Mesenchymal stem cell (in vitro differentiated cells and primary cell): ENCODE measurements around the gene CEBPB.

ENCODE experiments used
- DNase-seq: peaks from one replicate; pipeline ENCODE4 v3.0.0-alpha.2; 2013
- H2AFZ ChIP-seq: one replicate; pipeline ENCODE4 v1.6.1; 2013; ENCODE audit warnings: low read depth, mild to moderate bottlenecking, control low read depth, inconsistent platforms, low read length, moderate library complexity
- H2AK5ac ChIP-seq: 2 replicates; pipeline ENCODE4 v1.6.1; 2013; ENCODE audit warnings: low read length, moderate library complexity, mild to moderate bottlenecking, inconsistent platforms; ENCODE audit not compliant: severe bottlenecking
- H2BK120ac ChIP-seq: one replicate; pipeline ENCODE4 v1.6.1; 2013; ENCODE audit warnings: low read depth, mild to moderate bottlenecking, inconsistent platforms, low read length, moderate library complexity
- H2BK12ac ChIP-seq, 2 experiments: one replicate each; pipeline ENCODE4 v1.6.1; 2013; ENCODE audit warnings: inconsistent platforms in 2 of 2, low read length in 2 of 2, mild to moderate bottlenecking in 2 of 2, moderate library complexity in 2 of 2, control low read depth in 1 of 2
- H2BK15ac ChIP-seq: one replicate; pipeline ENCODE4 v1.6.1; 2013; ENCODE audit warnings: mild to moderate bottlenecking, low read depth, inconsistent platforms; ENCODE audit not compliant: poor library complexity, severe bottlenecking
- H2BK5ac ChIP-seq: 2 replicates; pipeline ENCODE4 v1.6.1; 2013; ENCODE audit warnings: low read depth, mild to moderate bottlenecking, low read length, control low read depth, inconsistent platforms; ENCODE audit not compliant: poor library complexity, severe bottlenecking
- H3K14ac ChIP-seq, 2 experiments: one replicate each; pipeline ENCODE4 v1.6.1; 2013; ENCODE audit warnings: inconsistent platforms in 2 of 2, low read length in 2 of 2, control low read depth in 1 of 2, mild to moderate bottlenecking in 1 of 2, moderate library complexity in 1 of 2
- H3K18ac ChIP-seq, 2 experiments: one replicate each; pipeline ENCODE4 v1.6.1; 2013; ENCODE audit warnings: inconsistent platforms in 2 of 2, low read length in 2 of 2, control low read depth in 1 of 2, low read depth in 1 of 2, mild to moderate bottlenecking in 1 of 2
- H3K23ac ChIP-seq, 2 experiments: one replicate each; pipeline ENCODE4 v1.6.1; 2013; ENCODE audit warnings: inconsistent platforms in 2 of 2, low read length in 2 of 2, mild to moderate bottlenecking in 2 of 2, moderate library complexity in 2 of 2, control low read depth in 1 of 2
- H3K27ac ChIP-seq: 2 replicates; pipeline ENCODE4 v1.5.1; 2013; ENCODE audit warnings: mild to moderate bottlenecking, moderate library complexity, low read length, control low read depth, inconsistent platforms; ENCODE audit not compliant: poor library complexity, severe bottlenecking
- H3K27me3 ChIP-seq, 2 experiments: 2 replicates each; pipeline versions ENCODE4 v1.6.1 to v1.7.0; 2013; ENCODE audit warnings: low read length in 2 of 2, mild to moderate bottlenecking in 2 of 2, moderate library complexity in 2 of 2, control low read depth in 1 of 2, inconsistent platforms in 1 of 2; ENCODE audit not compliant: control insufficient read depth in 1 of 2, insufficient read depth in 1 of 2
- H3K36me3 ChIP-seq, 2 experiments: 2 replicates each; pipeline versions ENCODE4 v1.6.1 to v1.7.0; 2013; ENCODE audit warnings: low read length in 2 of 2, control low read depth in 1 of 2, inconsistent platforms in 1 of 2, low read depth in 1 of 2, mild to moderate bottlenecking in 1 of 2; ENCODE audit not compliant: insufficient read depth in 2 of 2, control insufficient read depth in 1 of 2
- H3K4ac ChIP-seq, 2 experiments: one replicate each; pipeline ENCODE4 v1.6.1; 2013; ENCODE audit warnings: inconsistent platforms in 2 of 2, low read length in 2 of 2, mild to moderate bottlenecking in 2 of 2, moderate library complexity in 2 of 2, control low read depth in 1 of 2, low read depth in 1 of 2
- H3K4me1 ChIP-seq: 2 replicates; pipeline ENCODE4 v1.6.1; 2013; ENCODE audit warnings: low read depth, low read length, control low read depth; ENCODE audit not compliant: control insufficient read depth, insufficient read depth
- H3K4me2 ChIP-seq: 2 replicates; pipeline ENCODE4 v1.6.1; 2013; ENCODE audit warnings: low read length, mild to moderate bottlenecking, inconsistent platforms; ENCODE audit not compliant: poor library complexity, severe bottlenecking
- H3K4me3 ChIP-seq, 2 experiments: 2 replicates each; pipeline versions ENCODE4 v1.5.1 to v1.7.0; 2013; ENCODE audit warnings: low read length in 2 of 2, mild to moderate bottlenecking in 2 of 2, control low read depth in 1 of 2, low read depth in 1 of 2; ENCODE audit not compliant: insufficient read depth in 1 of 2
- H3K79me1 ChIP-seq: replicated peaks from 2 replicates; pipeline ENCODE4 v1.6.1; 2013; ENCODE audit warnings: mild to moderate bottlenecking, control low read depth, low read length, inconsistent platforms; ENCODE audit not compliant: poor library complexity, severe bottlenecking
- H3K9ac ChIP-seq: 2 replicates; pipeline ENCODE4 v1.7.0; 2013; ENCODE audit warnings: mild to moderate bottlenecking, low read length, moderate library complexity
- H3K9me3 ChIP-seq: 2 replicates; pipeline ENCODE4 v1.7.0; 2013; ENCODE audit warnings: mild to moderate bottlenecking, low read length; ENCODE audit not compliant: control insufficient read depth
- H4K8ac ChIP-seq: one replicate; pipeline ENCODE4 v1.6.1; 2013; ENCODE audit warnings: inconsistent platforms, mild to moderate bottlenecking, low read length, moderate library complexity
- H4K91ac ChIP-seq: one replicate; pipeline ENCODE4 v1.6.1; 2013; ENCODE audit warnings: mild to moderate bottlenecking, low read length, inconsistent platforms
- WGBS: methylation state at CpG from one replicate; pipeline ENCODE4 v1.1.7; 2013; ENCODE audit warnings: mixed read lengths; 5-methylcytosine and 5-hydroxymethylcytosine counted together

Gene CEBPB

DNA sequence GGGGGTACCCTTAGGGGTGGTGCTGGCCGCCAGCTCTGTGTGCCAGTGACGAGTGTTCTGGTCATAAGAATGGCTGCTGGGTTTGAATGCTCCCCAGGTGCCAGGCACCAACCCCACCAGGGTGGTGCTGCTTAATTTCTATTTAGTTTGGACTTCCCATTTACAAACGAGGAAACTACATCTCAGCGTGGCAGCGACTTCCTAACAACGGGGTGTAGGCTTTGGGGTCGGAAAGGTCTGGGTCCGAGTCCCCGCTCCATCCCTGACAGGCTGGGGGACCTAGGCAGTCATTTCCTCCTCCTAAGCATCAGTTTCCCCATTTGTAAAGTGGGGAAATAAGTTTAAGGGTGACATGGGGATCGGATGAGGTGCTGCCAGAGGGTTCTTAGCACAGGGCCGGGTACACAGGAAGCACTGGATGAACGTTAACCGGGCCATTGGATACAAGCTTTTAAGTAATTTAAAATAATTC, 30.3 kb downstream of the CEBPB start:
- Histone ChIP-seq H4K8ac (no peak overlapping the region), H3K4me3 (no peak overlapping the region), H2AFZ (no peak overlapping the region), H4K91ac (no peak overlapping the region), H3K27me3 (no peaks in the 10 kb centered on the region), H2BK15ac (peak overlapping the region; percentile 96), H3K79me1 (no peaks in the 10 kb centered on the region), H3K18ac (no peak overlapping the region), H3K14ac (no peak overlapping the region), H3K23ac (no peak overlapping the region), H2BK120ac (no peak overlapping the region), H2BK5ac (no peak overlapping the region), H3K4me2 (no peak overlapping the region), H3K27ac (no peak overlapping the region), H2AK5ac (peak overlapping the region; percentile 46), H3K4me1 (peaks cover 39% of the 10 kb centered on the region), H3K9me3 (peaks cover 11% of the 10 kb centered on the region), H3K9ac (peak overlapping the region; percentile 38), H3K36me3 (no peaks in the 10 kb centered on the region), H3K4ac (peak overlapping the region; percentile 15 to 35), H2BK12ac (peak overlapping the region in 1 of 2 experiments; percentile 94)
- DNase-seq, result no peak
- WGBS, result 91% methylated on average over 9 of the region's 13 CpGs

DNA sequence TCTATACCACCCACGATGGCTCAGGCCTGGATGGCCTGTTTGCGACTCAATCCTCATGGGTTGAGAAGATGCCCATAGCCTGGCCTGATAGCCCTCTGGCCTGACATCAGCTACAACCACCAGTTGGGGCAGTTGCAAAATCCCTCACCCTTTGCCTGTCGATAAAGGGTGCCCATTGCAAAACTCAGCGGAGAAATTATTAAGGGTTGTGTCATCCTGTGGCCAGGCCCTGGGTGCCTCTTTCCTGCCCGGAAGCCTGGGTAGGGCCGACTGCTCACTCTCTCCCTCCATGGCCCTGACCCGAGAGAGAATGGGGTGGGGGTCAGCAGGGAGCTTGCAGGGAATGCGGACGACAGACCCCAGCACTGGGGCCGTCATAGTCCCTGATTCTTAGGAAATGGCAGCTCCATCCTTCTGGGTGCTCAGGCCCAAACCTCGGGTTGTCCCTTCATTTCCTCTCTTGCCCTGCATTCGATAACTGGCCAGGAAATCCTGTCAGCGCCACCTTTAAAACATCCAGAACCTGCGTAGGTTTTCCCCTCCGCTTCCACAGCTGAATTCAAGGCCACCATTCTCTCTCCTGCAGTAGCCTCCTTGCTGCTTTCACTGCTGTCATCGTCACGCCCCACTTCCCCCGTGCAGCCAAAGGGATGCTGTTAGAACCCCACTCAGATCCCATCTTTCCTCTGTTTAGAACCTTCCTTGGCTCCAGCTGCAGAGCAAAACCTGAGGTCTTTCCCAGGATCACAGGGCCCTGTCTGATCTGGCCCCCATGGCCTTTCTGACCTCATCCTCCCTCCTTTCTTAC, 31.1 kb downstream of the CEBPB start:
- Histone ChIP-seq H2BK120ac (peak overlapping the region; percentile 24), H3K4me2 (no peak overlapping the region), H3K4ac (peak overlapping the region in 1 of 2 experiments; percentile 47), H3K36me3 (no peaks in the 10 kb centered on the region), H3K4me1 (peaks cover 38% of the 10 kb centered on the region), H3K79me1 (no peaks in the 10 kb centered on the region), H3K9ac (no peak overlapping the region), H2AFZ (no peak overlapping the region), H3K14ac (no peak overlapping the region), H2BK12ac (peak overlapping the region; percentile 14 to 75), H3K23ac (no peak overlapping the region), H2BK5ac (no peak overlapping the region), H3K9me3 (peaks cover 11% of the 10 kb centered on the region), H4K8ac (no peak overlapping the region), H3K18ac (peak overlapping the region; percentile 56 to 70), H3K27ac (peak overlapping the region; percentile 10), H3K4me3 (no peak overlapping the region), H2BK15ac (no peak overlapping the region), H4K91ac (peak overlapping the region; percentile 25), H2AK5ac (peak overlapping the region; percentile 33), H3K27me3 (no peaks in the 10 kb centered on the region)
- DNase-seq, result peak; percentile 47
- WGBS, result 87% methylated on average over 18 of the region's 18 CpGs

DNA sequence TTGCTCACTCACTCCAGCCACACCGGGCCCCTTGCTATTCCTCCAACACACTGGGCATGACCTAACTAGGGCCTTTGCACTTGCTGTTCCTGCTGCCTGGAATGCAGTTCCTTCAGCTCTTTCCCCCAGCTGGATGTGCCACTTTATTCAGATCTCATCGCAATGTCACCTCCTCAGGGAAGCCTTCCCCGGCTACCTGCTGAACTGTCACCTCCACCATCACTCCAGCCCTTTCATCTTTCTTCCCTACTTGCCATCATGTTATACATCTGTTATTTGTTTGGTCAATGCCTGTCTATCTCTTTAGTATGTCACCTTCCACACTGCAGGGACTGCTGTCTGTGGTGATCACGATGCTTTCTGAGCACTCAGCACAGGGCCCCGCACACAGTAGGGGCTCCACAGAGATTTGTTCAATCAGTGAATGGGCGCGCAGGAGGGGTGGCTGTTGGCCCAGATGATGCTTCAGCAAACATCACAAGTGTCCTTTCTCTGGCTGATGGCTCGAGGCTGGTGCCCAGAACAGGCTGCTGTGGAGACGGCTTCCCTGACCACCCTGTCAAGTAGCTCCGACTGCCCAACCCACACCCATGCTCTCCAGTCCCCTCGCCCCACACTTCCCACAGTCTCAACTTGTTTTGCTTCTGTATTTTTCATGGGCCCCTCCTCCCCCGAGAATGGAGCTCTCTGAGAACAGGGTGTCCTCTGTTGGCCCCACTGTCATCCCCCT, 31.8 kb downstream of the CEBPB start:
- Histone ChIP-seq H3K4me3 (no peak overlapping the region), H3K27me3 (no peaks in the 10 kb centered on the region), H3K4ac (no peak overlapping the region), H3K18ac (peak overlapping the region; percentile 37 to 41), H3K9ac (no peak overlapping the region), H2BK12ac (peak overlapping the region; percentile 45 to 59), H2BK120ac (no peak overlapping the region), H3K23ac (no peak overlapping the region), H2BK15ac (peak overlapping the region; percentile 60), H3K14ac (no peak overlapping the region), H2BK5ac (no peak overlapping the region), H2AK5ac (no peak overlapping the region), H2AFZ (no peak overlapping the region), H3K4me2 (no peak overlapping the region), H4K91ac (peak overlapping the region; percentile 25), H3K9me3 (peaks cover 11% of the 10 kb centered on the region), H3K4me1 (peaks cover 38% of the 10 kb centered on the region), H4K8ac (no peak overlapping the region), H3K36me3 (no peaks in the 10 kb centered on the region), H3K79me1 (no peaks in the 10 kb centered on the region), H3K27ac (no peak overlapping the region)
- DNase-seq, result no peak
- WGBS, result 92% methylated on average over 12 of the region's 12 CpGs
